Measurements from ENCODE around the gene PLEKHG1. TPM values are rescaled to one million over a fixed set of nuclear protein-coding genes. Genes with fewer than 3 reads are reported as not detected.

Gene PLEKHG1
- 6.3 and 6.8 TPM in 2 replicates for total RNA-seq
- 5.6 and 6.3 TPM in 2 replicates for polyA plus RNA-seq

DNA sequence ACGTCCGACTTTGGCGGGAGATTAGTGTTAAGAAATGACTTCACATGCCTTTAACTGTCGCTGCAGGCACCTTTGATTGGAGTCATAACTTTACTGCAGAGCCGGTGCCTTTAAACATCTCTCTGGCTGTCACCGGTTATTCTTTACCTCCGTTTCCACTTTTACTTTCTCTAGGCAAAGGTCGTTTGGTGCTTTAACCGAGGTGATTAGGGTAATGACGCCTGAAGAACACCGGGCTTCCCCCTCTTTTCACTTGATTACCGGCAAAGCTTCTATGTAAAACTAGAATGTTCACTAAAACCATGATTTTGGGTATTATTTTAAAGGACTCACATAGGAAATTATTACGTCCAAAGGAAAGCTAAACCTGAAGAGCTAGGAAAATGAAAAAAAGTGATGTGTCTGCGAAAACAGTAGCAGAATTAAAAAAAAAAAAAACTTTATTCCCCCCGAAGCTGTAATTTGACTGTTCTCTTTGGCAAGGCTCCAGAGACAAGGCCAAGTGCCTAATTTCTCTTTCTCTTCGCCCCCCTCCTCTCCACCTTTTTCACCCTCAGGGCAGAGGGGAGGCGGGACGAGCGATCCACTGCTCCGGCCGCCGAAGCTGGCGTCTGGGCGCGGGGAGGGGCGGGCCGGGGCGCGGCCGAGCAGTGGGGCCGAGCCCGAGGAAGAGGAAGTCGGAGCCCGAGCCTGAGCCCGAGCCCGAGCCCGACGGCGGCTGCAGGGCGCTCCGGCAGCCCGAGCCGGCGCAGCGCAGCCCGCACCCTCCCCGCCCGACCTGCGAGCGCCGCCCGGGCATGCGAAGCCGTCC is at the start of gene PLEKHG1:
Gene PLEKHG1, plus strand, starts transcription at position 687 of the 811 bp plus-strand sequence. CDS start 133,797 bp downstream, outside the sequence.
- Histone ChIP-seq H3K9me3 (ENCODE audit: low read depth) (no peaks in the 10 kb centered on the region), H3K79me2 (peaks cover 24% of the 10 kb centered on the region), H3K36me3 (replicated peaks; ENCODE audit: insufficient read depth, low read depth) (no peaks in the 10 kb centered on the region), H3K27ac (peak within 1 kb of the TSS; percentile 74), H3K4me3 (peak within 1 kb of the TSS; percentile 48), H3K4me1 (ENCODE audit: insufficient read depth) (no peaks in the 10 kb centered on the region), H3K9me2 (replicated peaks; ENCODE audit: insufficient read depth) (no peaks in the 10 kb centered on the region), H4K20me1 (ENCODE audit: insufficient read depth, poor library complexity, severe bottlenecking) (no peaks in the 10 kb centered on the region), H3K27me3 (peaks cover 11% of the 10 kb centered on the region), H2AFZ (peak within 1 kb of the TSS; percentile 75), H3K4me2 (peak within 1 kb of the TSS; percentile 96)
- WGBS (ENCODE audit: low lambda C conversion rate, missing lambda C conversion rate): 11% methylated on average over 27 of the region's 54 CpGs
- DNase-seq (ENCODE audit: low spot score): peak; percentile 87
- TF ChIP-seq, protein P1, sequence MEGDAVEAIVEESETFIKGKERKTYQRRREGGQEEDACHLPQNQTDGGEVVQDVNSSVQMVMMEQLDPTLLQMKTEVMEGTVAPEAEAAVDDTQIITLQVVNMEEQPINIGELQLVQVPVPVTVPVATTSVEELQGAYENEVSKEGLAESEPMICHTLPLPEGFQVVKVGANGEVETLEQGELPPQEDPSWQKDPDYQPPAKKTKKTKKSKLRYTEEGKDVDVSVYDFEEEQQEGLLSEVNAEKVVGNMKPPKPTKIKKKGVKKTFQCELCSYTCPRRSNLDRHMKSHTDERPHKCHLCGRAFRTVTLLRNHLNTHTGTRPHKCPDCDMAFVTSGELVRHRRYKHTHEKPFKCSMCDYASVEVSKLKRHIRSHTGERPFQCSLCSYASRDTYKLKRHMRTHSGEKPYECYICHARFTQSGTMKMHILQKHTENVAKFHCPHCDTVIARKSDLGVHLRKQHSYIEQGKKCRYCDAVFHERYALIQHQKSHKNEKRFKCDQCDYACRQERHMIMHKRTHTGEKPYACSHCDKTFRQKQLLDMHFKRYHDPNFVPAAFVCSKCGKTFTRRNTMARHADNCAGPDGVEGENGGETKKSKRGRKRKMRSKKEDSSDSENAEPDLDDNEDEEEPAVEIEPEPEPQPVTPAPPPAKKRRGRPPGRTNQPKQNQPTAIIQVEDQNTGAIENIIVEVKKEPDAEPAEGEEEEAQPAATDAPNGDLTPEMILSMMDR (IDR thresholded peaks at IDR 0.05; ENCODE audit: poor library complexity): no peak
- no peak for TF ChIP-seq EZH2phosphoT487 (IDR thresholded peaks at IDR 0.05; ENCODE audit: low read depth, severe bottlenecking, unreplicated experiment)
- no peak for TF ChIP-seq EZH2 (IDR thresholded peaks at IDR 0.05; ENCODE audit: borderline replicate concordance)

DNA sequence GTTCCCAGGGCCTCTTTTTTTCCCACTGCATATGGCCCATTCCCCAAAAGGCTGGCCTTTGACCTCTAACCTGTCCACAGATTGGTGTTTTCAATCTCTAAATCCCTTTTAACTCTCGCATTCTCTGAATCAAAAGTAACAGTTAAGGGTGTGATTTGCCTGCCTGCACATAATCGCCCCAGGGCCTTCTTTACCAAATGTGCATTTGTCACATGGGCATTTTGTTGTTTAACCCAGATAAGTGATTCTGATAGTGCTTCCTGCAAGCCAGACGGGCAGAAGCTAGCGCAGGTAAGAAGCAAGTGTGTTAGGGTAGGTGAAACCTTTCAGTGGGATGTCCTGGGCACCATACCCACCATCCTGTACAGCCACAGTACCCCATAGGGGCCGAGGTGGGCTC is 49.4 kb upstream of the PLEKHG1 start:
- Histone ChIP-seq H3K27ac (no peak overlapping the region), H3K9me2 (replicated peaks; ENCODE audit: insufficient read depth) (no peaks in the 10 kb centered on the region), H3K9me3 (ENCODE audit: low read depth) (no peaks in the 10 kb centered on the region), H3K4me3 (no peak overlapping the region), H3K79me2 (no peaks in the 10 kb centered on the region), H3K27me3 (no peaks in the 10 kb centered on the region), H3K36me3 (replicated peaks; ENCODE audit: insufficient read depth, low read depth) (no peaks in the 10 kb centered on the region), H4K20me1 (ENCODE audit: insufficient read depth, poor library complexity, severe bottlenecking) (no peaks in the 10 kb centered on the region), H3K4me1 (ENCODE audit: insufficient read depth) (no peaks in the 10 kb centered on the region), H3K4me2 (no peak overlapping the region), H2AFZ (no peak overlapping the region)
- DNase-seq (ENCODE audit: low spot score): no peak
- WGBS (ENCODE audit: low lambda C conversion rate, missing lambda C conversion rate): 89% methylated on average over 5 of the region's 5 CpGs
- TF ChIP-seq EZH2 (IDR thresholded peaks at IDR 0.05; ENCODE audit: borderline replicate concordance) (no peak), EZH2phosphoT487 (IDR thresholded peaks at IDR 0.05; ENCODE audit: low read depth, severe bottlenecking, unreplicated experiment) (no peak)
- TF ChIP-seq, protein P1 (IDR thresholded peaks at IDR 0.05; ENCODE audit: poor library complexity): no peak

DNA sequence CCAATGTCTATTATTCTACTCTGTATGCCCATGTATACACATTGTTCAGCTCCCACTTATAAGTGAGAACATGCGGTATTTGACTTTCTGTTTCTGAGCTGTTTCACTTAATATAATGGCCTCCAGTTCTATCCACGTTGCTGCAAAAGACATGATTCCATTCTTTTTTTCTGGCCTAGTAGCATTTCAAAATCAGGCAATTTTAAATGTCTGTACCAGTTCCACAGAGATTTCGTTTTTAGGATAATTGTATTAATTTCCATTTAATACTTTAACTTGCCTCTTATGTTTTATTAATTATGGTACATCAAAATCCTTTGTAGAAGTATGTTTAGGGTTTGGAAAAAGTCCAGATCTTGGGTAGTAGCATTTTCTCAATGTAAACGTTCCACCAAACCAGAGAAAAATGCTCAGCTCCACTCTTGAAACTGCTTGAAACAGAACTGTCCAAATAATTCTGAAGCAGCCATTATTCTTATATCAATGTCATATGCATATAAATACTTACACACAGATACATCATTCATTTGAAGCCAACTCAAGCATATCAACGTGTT is 42.6 kb upstream of the PLEKHG1 start:
- no peak overlapping the region for H3K4me2 ChIP-seq
- H4K20me1 ChIP-seq (ENCODE audit: insufficient read depth, poor library complexity, severe bottlenecking): no peaks in the 10 kb centered on the region
- 68% methylated on average over 5 of the region's 5 CpGs for WGBS (ENCODE audit: low lambda C conversion rate, missing lambda C conversion rate)
- H3K4me1 ChIP-seq (ENCODE audit: insufficient read depth): no peaks in the 10 kb centered on the region
- TF ChIP-seq, protein P1 (IDR thresholded peaks at IDR 0.05; ENCODE audit: poor library complexity): no peak
- TF ChIP-seq EZH2 (IDR thresholded peaks at IDR 0.05; ENCODE audit: borderline replicate concordance) (no peak), EZH2phosphoT487 (IDR thresholded peaks at IDR 0.05; ENCODE audit: low read depth, severe bottlenecking, unreplicated experiment) (no peak)
- H3K79me2 ChIP-seq: no peaks in the 10 kb centered on the region
- no peak overlapping the region for H3K27ac ChIP-seq
- no peak for DNase-seq (ENCODE audit: low spot score)
- no peaks in the 10 kb centered on the region for H3K36me3 ChIP-seq (replicated peaks; ENCODE audit: insufficient read depth, low read depth)
- no peak overlapping the region for H3K4me3 ChIP-seq
- no peaks in the 10 kb centered on the region for H3K27me3 ChIP-seq
- no peaks in the 10 kb centered on the region for H3K9me2 ChIP-seq (replicated peaks; ENCODE audit: insufficient read depth)
- H3K9me3 ChIP-seq (ENCODE audit: low read depth): no peaks in the 10 kb centered on the region
- H2AFZ ChIP-seq: no peak overlapping the region
